ENCODE measurements around the gene GPX1.
A peak's percentile ranks its signal among the peaks of the same experiment; 100 is the strongest.

Gene GPX1

GRCh38 chr3:49324768-49325167 lies 33.4 kb downstream of the GPX1 start:
- DNase-seq: no peak
- H3K9me3 Mint-ChIP-seq: no peaks in the 10 kb centered on the region
- peak overlapping the region in 1 of 2 donors; percentile 65 for H3K27ac Mint-ChIP-seq
- no peaks in the 10 kb centered on the region for H3K27me3 Mint-ChIP-seq
- H3K4me1 Mint-ChIP-seq (ENCODE audit: low read depth in 2 of 2): peaks cover 0 to 7% of the 10 kb centered on the region in 2 donors
- H3K4me3 Mint-ChIP-seq: no peak overlapping the region
- H3K36me3 Mint-ChIP-seq (ENCODE audit: insufficient read depth): peaks cover 94% of the 10 kb centered on the region
- ATAC-seq (replicated peaks): no peak

GRCh38 chr3:49316696-49317457 lies 41.3 kb downstream of the GPX1 start:
- no peak overlapping the region for H3K27ac Mint-ChIP-seq
- H3K4me1 Mint-ChIP-seq (ENCODE audit: low read depth in 2 of 2): peaks cover 0 to 3% of the 10 kb centered on the region in 2 donors
- no peaks in the 10 kb centered on the region for H3K9me3 Mint-ChIP-seq
- peaks cover 84% of the 10 kb centered on the region for H3K36me3 Mint-ChIP-seq (ENCODE audit: insufficient read depth)
- no peak for DNase-seq
- no peaks in the 10 kb centered on the region for H3K27me3 Mint-ChIP-seq
- H3K4me3 Mint-ChIP-seq: no peak overlapping the region
- ATAC-seq (replicated peaks): no peak

- Mint-ChIP-seq H3K4me1 (ENCODE audit: low read depth in 2 of 2) (peaks cover under 1 to 7% of the 10 kb centered on the region in 2 donors), H3K9me3 (no peaks in the 10 kb centered on the region), H3K27me3 (no peaks in the 10 kb centered on the region), H3K27ac (peak overlapping the region in 1 of 2 donors; percentile 25), H3K4me3 (no peak overlapping the region), H3K36me3 (ENCODE audit: insufficient read depth) (peaks cover 82% of the 10 kb centered on the region)
- ATAC-seq (replicated peaks) (no peak), DNase-seq (no peak)
Observed at GRCh38 chr3:49313896-49314688, 44.1 kb downstream of the GPX1 start.

GRCh38 chr3:49311283-49311682 lies 46.9 kb downstream of the GPX1 start:
- ATAC-seq (replicated peaks) (no peak), DNase-seq (no peak)
- Mint-ChIP-seq H3K4me1 (ENCODE audit: low read depth in 2 of 2) (peaks cover 3 to 7% of the 10 kb centered on the region in 2 donors), H3K9me3 (no peaks in the 10 kb centered on the region), H3K36me3 (ENCODE audit: insufficient read depth) (peaks cover 78% of the 10 kb centered on the region), H3K27ac (peak overlapping the region in 1 of 2 donors; percentile 0), H3K4me3 (no peak overlapping the region), H3K27me3 (no peaks in the 10 kb centered on the region)

GRCh38 chr3:49310677-49311076 lies 47.5 kb downstream of the GPX1 start:
- ATAC-seq (replicated peaks) (no peak), DNase-seq (no peak)
- Mint-ChIP-seq H3K4me3 (no peak overlapping the region), H3K4me1 (ENCODE audit: low read depth in 2 of 2) (peaks cover 3 to 6% of the 10 kb centered on the region in 2 donors), H3K27me3 (no peaks in the 10 kb centered on the region), H3K9me3 (no peaks in the 10 kb centered on the region), H3K27ac (peak overlapping the region in 1 of 2 donors; percentile 0), H3K36me3 (ENCODE audit: insufficient read depth) (peaks cover 81% of the 10 kb centered on the region)
